Stimulated activated naive B cell treated with anti-CD40 and anti-IgM and Interleukin-4, amounts not matched to agents 10 μg/mL and 1 μg/mL and 100 μg/mL, for 72 hours (primary cell): ENCODE data around the gene MAP2K3.
"Not testable (repeated sequence)": the region's sequence is repeated elsewhere in the genome, so short reads cannot be mapped to it uniquely, and the experiment has no call there.

ENCODE experiments used
- ATAC-seq, 2 donors: fragments of 150-1000 bp; cut with Tn5 transposase; replicated peaks; 2 replicates each; pipeline ENCODE4 v1.10.0; 2021; ENCODE audit warnings: moderate library complexity in 1 of 2
- DNase-seq: peaks from one replicate; pipeline ENCODE4 v3.0.0; 2021
- H3K27ac Mint-ChIP-seq: one replicate; pipeline ENCODE4 v1.8.0; 2022; ENCODE audit warnings: mild to moderate bottlenecking, mixed read lengths
- H3K27me3 Mint-ChIP-seq, 2 donors: one replicate each; pipeline ENCODE4 v1.8.0; 2022; ENCODE audit warnings: mixed read lengths in 2 of 2
- H3K36me3 Mint-ChIP-seq, 2 donors: one replicate each; pipeline ENCODE4 v1.8.0; 2022; ENCODE audit warnings: mixed read lengths in 2 of 2, mild to moderate bottlenecking in 1 of 2
- H3K4me1 Mint-ChIP-seq, 2 donors: one replicate each; pipeline ENCODE4 v1.8.0; 2022; ENCODE audit warnings: mixed read lengths in 2 of 2, mild to moderate bottlenecking in 1 of 2
- H3K4me3 Mint-ChIP-seq, 2 donors: one replicate each; pipeline ENCODE4 v1.8.0; 2022; ENCODE audit warnings: mild to moderate bottlenecking in 2 of 2, mixed read lengths in 2 of 2, moderate library complexity in 1 of 2
- H3K9me3 Mint-ChIP-seq, 2 donors: one replicate each; pipeline ENCODE4 v1.8.0; 2022; ENCODE audit warnings: mixed read lengths in 2 of 2, mild to moderate bottlenecking in 1 of 2

MAP2K3 gene

DNA sequence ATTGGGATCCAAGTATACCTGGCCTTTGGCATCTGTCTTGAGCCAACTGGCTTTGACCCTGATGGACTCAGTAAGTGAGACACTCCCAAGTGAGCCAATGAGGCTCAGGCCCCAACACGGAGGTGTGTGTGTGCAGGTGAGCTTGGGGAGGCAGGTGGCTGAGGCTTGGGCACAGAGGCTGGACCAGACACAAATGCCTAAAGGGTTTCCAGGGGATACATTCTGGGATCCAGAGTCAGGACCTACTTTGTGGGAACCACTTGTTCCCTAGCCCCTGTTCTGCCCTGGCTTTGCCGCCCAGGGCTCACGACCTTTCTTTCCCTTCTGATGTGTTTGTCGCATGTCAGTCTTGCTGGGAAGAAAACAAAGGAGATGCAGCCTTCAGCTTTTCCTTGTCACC lies 56.8 kb downstream of the MAP2K3 start:
- not testable (repeated sequence) for H3K4me1 Mint-ChIP-seq, H3K27ac Mint-ChIP-seq, ATAC-seq, H3K9me3 Mint-ChIP-seq, H3K4me3 Mint-ChIP-seq, DNase-seq, H3K36me3 Mint-ChIP-seq
- H3K27me3 Mint-ChIP-seq = peaks cover 3 to 16% of the 10 kb centered on the region in 2 donors

DNA sequence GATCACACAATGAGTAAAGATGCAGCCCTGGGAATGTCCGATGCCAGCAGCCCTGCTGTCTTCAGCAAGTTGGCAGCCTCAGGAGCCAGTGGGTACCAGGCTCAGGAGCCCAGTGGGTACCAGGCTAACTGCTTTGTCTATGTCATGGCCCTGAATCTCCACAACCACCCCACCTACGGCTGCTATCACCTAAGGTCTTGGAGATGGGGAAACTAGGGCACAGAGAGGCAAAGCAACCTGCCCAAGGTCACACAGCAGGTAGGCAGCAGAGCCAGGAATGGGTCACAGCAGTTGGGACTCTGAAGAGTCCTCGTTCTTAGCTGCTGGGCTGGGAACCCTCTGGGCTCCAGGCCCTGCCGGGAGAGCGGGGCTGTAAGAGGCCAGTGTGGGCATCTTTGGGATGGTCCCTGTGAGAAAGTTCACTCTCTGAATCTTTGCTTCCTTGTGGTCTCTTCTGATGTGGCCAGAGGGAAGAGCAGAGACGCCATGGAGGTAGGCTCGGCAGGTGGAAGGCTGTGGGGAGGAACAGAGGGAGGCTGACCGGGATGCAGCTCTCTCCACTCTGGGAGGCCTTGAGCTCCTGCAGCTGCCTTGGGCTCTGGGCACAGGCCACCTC lies 57.5 kb downstream of the MAP2K3 start:
- not testable (repeated sequence) for H3K27ac Mint-ChIP-seq, H3K4me1 Mint-ChIP-seq, DNase-seq, H3K9me3 Mint-ChIP-seq, ATAC-seq, H3K36me3 Mint-ChIP-seq, H3K4me3 Mint-ChIP-seq
- peaks cover 3 to 16% of the 10 kb centered on the region in 2 donors for H3K27me3 Mint-ChIP-seq

DNA sequence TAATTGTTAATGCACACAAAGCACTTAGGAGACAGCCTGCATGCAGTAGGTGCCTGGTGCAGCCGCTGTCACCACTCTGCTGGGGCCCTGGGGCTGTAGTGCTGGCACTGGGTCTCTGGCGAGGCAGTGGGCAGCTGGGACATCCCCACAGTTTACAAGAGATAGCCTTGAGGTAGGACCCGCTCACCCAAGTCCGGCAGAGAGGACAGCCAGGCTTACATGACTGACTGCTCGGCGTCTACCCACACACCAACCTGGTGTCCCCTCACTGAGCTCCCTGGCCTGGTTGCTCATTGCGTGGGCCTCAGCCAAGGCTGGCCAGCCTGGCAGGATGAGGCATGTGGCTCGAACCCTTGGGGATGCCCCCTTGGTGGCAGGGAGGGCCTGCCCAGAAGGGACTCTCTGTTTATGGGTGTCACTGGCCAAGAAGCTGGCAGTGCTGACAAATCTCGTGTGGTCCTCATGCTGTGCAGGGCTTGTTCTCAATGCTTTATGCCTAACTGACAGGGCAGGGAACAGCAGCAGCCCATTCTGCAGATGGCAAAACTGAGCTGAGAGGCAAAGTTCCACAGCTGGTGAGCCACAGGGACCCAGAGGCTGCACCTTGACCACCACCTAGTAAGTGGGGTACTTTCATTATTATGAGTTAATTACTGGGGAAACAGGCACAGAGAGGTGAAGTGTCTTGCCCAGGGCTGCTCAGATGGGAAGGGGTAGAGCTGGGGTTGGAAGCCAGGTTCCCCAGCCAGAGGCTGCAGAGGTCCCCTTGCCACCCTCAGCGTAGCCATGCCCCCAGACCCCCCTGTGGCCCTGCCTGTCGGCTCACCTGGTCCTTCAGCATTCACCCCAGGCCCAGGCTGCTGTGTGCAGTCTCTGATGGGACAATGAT lies 58.8 kb downstream of the MAP2K3 start:
- peaks cover 3 to 12% of the 10 kb centered on the region in 2 donors for H3K27me3 Mint-ChIP-seq
- ATAC-seq, H3K4me1 Mint-ChIP-seq, DNase-seq, H3K36me3 Mint-ChIP-seq, H3K9me3 Mint-ChIP-seq, H3K27ac Mint-ChIP-seq, H3K4me3 Mint-ChIP-seq: not testable (repeated sequence)

DNA sequence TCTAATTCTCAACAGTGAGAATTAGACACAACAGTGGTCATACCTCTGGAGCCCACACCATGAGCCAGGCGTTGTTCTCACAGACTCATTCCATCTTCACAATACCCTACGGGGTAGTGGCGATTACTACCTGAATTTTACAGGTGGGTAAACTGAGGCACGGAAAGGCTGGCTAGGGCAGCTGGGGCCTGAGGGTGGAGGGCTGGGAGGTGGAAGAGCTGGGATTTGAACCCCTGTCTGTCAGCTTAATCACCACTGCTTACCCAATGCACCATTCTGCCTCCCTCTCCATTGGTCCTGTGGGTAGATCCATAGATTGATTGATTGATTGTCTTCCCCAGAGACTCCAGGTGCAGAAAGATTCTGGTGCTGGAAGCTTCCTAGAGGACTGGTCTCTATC lies 60.3 kb downstream of the MAP2K3 start:
- H3K36me3 Mint-ChIP-seq, H3K4me3 Mint-ChIP-seq, H3K4me1 Mint-ChIP-seq, H3K27ac Mint-ChIP-seq, ATAC-seq, H3K27me3 Mint-ChIP-seq, DNase-seq, H3K9me3 Mint-ChIP-seq: not testable (repeated sequence)

DNA sequence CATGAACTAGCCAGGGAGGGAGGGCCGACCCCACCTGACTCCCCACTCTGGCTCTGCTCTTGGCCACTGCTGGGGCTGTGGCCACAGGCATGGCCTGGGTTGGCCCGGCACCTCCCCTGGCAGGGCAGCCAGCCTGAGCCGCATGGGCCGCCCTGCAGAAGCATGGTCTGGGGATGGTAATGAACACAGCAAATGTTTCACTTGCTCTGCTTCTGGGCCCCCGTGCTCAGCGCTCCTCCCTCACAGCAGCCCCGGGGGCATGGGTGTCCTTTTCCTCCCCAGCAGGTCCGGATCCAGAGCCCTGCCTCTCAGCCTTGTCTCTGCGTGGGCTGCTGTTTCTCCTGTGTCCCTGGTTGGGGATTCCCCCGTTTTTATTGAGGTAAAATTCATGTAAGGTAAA lies 60.7 kb downstream of the MAP2K3 start:
- Mint-ChIP-seq H3K4me3 (no peak overlapping the region), H3K27me3 (peaks cover 3 to 5% of the 10 kb centered on the region in 2 donors), H3K9me3 (no peaks in the 10 kb centered on the region), H3K4me1 (peaks cover 10% of the 10 kb centered on the region in 2 donors), H3K36me3 (no peaks in the 10 kb centered on the region), H3K27ac (no peak overlapping the region)
- DNase-seq (no peak), ATAC-seq (peak in 1 of 2 donors; percentile 6)

DNA sequence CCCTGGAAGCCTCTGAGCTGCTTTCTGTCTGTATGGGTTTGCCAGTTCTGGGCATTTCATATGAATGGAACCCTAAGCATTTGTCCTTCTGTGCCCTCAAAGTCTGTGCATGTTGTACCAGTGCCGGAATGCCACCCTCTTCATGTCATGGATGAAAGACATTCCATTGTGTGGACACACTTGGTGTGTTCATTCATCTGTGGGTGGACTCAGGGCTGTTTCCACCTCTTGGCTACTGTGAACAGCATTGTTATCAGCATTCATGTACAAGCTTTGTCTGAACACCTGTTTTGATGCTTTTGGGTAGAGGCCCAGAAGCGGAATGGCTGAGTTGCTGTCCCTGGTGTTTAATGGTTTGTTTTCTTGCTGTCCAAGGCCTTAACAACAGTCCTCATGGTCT lies 61.6 kb downstream of the MAP2K3 start:
- not testable (repeated sequence) for H3K4me1 Mint-ChIP-seq, H3K36me3 Mint-ChIP-seq, DNase-seq, H3K4me3 Mint-ChIP-seq, H3K9me3 Mint-ChIP-seq, H3K27me3 Mint-ChIP-seq, H3K27ac Mint-ChIP-seq, ATAC-seq

DNA sequence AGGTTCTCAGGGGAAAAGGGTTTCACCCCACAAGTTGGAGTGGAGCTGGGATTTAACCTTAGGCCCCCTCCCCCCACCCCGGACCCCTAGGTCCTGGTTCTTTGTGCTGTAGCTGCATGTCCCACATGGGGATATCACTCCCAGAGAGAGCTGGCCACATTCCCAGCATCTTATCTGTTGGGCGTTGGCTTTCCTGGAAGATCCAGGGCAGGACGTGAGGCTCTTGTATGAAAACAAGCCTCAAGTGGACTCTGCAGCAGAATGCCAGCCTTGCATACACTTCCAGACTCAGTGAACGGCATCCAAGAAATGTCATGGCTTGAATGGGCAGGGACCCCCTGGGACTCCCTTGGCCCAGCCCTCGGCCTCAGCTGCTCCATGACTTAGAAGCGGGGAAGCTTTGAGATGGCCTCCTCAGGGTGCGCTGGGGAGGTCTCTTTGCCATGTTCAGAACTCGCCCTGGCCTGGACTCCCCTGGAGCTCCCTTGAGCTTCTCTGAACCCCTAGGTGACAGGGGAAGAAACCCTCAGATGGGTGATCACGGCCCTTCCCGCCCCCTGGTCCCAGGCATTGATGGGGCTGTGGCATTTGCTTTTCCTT lies 62.2 kb downstream of the MAP2K3 start:
- H3K4me3 Mint-ChIP-seq, DNase-seq, H3K36me3 Mint-ChIP-seq, H3K4me1 Mint-ChIP-seq, ATAC-seq, H3K27ac Mint-ChIP-seq, H3K27me3 Mint-ChIP-seq, H3K9me3 Mint-ChIP-seq: not testable (repeated sequence)

DNA sequence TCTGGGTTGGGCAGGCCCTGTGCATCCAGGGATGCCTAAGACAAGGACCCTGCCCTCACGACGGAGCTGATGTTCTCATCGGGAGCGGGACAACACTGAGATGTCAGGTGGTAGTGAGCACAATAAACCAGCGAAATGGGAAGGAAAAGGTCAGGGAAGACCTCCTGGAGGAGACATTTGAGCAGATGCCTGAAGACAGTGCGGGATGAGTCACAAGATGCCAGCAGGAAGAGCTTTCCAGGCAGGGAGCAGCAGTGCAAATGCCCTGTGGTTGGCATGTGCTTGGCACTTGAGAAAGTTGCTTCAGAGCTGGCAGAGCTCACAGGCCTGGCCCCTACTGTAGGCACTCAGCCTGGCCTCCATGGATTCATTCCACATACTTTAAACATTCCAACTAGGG lies 63.1 kb downstream of the MAP2K3 start:
- H3K4me1 Mint-ChIP-seq, H3K27ac Mint-ChIP-seq, DNase-seq, H3K36me3 Mint-ChIP-seq, H3K9me3 Mint-ChIP-seq, H3K4me3 Mint-ChIP-seq, ATAC-seq: not testable (repeated sequence)
- peaks cover 9 to 10% of the 10 kb centered on the region in 2 donors for H3K27me3 Mint-ChIP-seq

DNA sequence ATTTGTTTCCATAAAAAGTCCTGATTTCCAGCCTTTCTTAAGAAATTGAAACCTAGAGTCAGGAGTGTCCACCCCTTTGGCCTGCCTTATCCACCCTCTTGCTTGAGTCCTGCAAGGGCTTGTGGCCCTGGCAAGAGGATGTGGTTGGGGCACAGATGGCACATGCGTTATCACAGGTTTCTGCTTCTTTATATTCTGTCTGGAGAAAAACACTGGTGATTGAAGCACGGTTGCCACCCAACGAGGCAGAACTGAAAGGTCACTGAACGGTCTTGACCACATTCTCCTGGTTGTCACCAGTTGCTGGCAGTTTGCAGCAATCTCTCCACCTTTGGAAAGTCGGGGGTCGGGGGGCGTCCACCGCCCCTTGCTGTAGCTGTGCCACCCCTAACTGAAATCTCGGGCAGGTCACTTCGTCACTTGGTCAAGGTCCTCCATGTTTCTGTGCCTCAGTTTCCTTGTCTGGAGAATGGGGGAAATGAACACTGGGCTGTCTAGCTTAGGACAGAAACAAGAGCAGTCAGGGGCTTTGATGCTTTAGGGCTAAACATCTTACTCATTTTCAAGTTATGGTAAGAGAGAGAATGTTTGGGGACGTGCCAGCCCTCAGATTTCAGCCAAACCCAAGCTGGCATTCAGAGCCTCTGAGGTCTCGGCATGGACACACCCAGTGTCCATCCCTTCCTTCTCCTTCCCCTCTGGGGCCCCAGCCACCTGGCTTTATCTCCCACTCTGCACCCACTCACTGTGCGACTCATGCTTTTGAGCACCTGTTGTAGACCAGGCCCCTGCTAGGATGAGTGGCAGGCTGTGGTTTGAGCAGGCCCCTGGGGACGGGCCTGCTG lies 63.8 kb downstream of the MAP2K3 start:
- H3K9me3 Mint-ChIP-seq, H3K4me1 Mint-ChIP-seq, H3K36me3 Mint-ChIP-seq, DNase-seq, H3K4me3 Mint-ChIP-seq: not testable (repeated sequence)
- peak overlapping the region; percentile 56 for H3K27ac Mint-ChIP-seq
- ATAC-seq = peak; percentile 76 to 79
- H3K27me3 Mint-ChIP-seq = peaks cover 10 to 11% of the 10 kb centered on the region in 2 donors

DNA sequence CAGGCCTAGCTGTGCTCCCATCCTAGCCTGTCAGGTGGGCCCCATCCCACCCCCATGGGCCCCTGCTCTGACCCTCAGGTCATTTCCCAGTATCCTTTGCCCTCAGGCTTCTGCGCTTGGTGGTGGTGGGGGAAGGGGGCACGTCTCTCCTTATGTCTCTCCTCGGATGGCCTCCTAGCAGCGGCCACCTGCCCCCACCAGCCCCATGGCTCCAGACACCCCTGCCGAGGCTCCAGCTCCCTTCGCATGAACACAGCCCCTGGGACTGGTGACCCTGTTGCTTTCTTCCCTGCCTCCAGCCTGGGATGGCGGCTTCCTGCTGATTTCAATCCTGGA lies 64.4 kb downstream of the MAP2K3 start:
- Mint-ChIP-seq H3K27ac (peak overlapping the region; percentile 39), H3K27me3 (peaks cover 10 to 14% of the 10 kb centered on the region in 2 donors)
- not testable (repeated sequence) for H3K4me1 Mint-ChIP-seq, H3K4me3 Mint-ChIP-seq, DNase-seq, H3K9me3 Mint-ChIP-seq, H3K36me3 Mint-ChIP-seq
- ATAC-seq = peak in 1 of 2 donors; percentile 3

DNA sequence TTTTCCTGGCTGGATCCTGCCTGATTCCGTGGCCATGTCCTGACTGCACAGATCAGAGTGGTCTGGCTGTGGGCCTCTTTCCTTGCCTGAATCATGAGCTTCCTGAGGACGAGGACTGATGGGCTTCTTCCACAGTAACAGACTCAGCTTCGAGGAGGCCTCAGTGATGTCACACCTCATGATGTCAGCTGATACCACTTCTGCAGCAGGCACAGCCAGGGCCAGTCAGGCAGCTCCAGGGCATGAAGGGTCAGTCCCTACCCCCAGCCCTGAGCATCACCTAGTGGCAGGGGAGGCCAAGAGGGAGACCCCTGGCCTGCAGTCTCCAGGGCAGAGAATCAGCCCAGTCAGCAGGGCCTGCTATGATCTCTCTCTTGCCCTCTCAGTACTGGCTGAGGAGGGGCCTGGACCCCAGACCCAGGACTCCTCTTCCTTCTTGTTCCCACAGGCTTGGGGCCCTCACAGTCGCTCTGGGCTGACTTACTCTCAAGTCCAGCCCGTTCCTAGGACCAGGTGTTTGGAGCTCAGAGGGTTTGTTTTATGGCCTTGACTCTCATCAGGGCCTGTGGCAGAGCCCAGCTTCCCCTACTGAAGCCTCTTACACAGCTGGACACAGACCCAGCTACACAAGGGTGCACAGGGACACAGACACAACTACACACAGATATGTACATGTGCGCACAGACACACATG lies 65.0 kb downstream of the MAP2K3 start:
- not testable (repeated sequence) for ATAC-seq, H3K4me1 Mint-ChIP-seq, H3K9me3 Mint-ChIP-seq, H3K4me3 Mint-ChIP-seq, H3K36me3 Mint-ChIP-seq, DNase-seq
- Mint-ChIP-seq H3K27me3 (peaks cover 7 to 11% of the 10 kb centered on the region in 2 donors), H3K27ac (peak overlapping the region; percentile 39)

DNA sequence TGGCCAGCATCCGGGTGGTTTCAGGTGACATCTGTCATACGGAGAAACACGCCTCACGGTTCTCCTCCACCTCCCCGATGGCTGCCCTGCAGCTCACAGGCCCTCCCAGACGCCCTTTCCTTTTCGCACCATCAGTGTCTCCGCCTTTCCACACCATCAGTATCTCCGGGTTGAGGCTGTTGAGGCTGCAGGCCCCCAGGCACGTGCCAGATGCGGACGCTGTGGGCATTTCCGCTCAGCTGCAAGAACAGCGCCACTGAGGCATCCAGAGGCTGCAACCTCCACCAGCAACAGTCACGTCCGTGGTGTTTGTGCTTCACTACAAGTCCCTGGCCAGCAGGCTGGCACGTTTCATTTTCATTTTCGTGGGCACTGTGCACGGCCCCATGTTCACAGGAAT lies 66.0 kb downstream of the MAP2K3 start:
- not testable (repeated sequence) for H3K4me1 Mint-ChIP-seq, H3K4me3 Mint-ChIP-seq, DNase-seq, H3K36me3 Mint-ChIP-seq, ATAC-seq, H3K27ac Mint-ChIP-seq, H3K9me3 Mint-ChIP-seq
- peaks cover 10 to 14% of the 10 kb centered on the region in 2 donors for H3K27me3 Mint-ChIP-seq

DNA sequence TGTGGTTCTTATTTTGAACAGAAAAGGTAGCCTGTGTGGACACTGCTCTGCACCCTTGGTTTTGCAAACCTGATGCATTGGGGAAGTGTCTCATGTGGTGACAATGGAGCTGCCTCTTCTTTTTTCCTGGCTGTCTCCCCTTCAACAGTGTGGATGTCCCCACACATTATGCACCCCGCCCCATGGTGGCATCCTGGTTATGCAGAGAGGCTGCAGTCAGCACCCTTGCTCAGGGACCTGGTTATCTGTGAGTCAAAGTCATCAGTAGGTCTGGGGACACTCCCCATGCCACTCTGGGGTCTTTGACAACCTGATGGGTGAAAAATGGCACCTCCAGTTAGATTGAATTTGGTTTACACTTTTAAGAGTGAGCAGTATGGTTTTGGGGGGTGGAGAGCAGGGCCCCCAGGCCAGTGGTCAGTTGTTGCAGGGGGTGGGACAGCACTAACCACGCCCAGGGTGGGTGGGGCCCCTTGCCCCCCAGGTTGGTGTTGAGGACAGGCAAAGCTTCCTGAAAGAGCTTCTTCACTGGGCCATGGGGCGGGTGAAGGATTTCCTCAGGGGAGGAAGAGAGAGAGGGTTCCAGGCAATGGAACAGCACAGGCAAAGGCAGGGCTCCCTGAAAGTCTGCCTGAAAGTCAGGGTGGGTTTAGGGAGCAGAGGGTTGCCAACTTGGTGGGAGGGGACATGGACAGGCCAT lies 67.0 kb downstream of the MAP2K3 start:
- Mint-ChIP-seq H3K4me3 (no peak overlapping the region), H3K4me1 (peaks cover 4 to 6% of the 10 kb centered on the region in 2 donors), H3K9me3 (peaks cover 0 to 3% of the 10 kb centered on the region in 2 donors), H3K27ac (peak overlapping the region; percentile 59), H3K36me3 (no peaks in the 10 kb centered on the region), H3K27me3 (peaks cover 11 to 18% of the 10 kb centered on the region in 2 donors)
- DNase-seq (no peak), ATAC-seq (no peak)
